HUES6 (cell line): ENCODE data around the gene ACTR3.

Experiments used
- H3K27ac ChIP-seq: 2 replicates; pipeline ENCODE4 v1.7.0; 2013; ENCODE audit warnings: low read depth, mild to moderate bottlenecking, low read length, inconsistent platforms
- H3K27me3 ChIP-seq: 2 replicates; pipeline ENCODE4 v1.6.1; 2013; ENCODE audit warnings: low read length; ENCODE audit not compliant: control insufficient read depth, insufficient read depth
- H3K36me3 ChIP-seq: 2 replicates; pipeline ENCODE4 v1.6.1; 2013; ENCODE audit warnings: low read length; ENCODE audit not compliant: control insufficient read depth, insufficient read depth
- H3K4me1 ChIP-seq: 2 replicates; pipeline ENCODE4 v1.6.1; 2013; ENCODE audit warnings: low read length; ENCODE audit not compliant: control insufficient read depth, insufficient read depth
- H3K4me3 ChIP-seq: 2 replicates; pipeline ENCODE4 v1.5.1; 2013; ENCODE audit warnings: low read depth, low read length
- H3K9ac ChIP-seq: one replicate; pipeline ENCODE4 v1.6.1; 2013; ENCODE audit warnings: mild to moderate bottlenecking, low read length
- H3K9me3 ChIP-seq: 2 replicates; pipeline ENCODE4 v1.6.1; 2013; ENCODE audit warnings: low read depth, low read length; ENCODE audit not compliant: control insufficient read depth, insufficient read depth

Gene ACTR3

GRCh38 chr2:113966171-113966570 lies 76.3 kb downstream of the ACTR3 start:
- no peak overlapping the region for H3K9ac ChIP-seq
- no peaks in the 10 kb centered on the region for H3K4me1 ChIP-seq
- no peaks in the 10 kb centered on the region for H3K9me3 ChIP-seq
- H3K4me3 ChIP-seq: no peak overlapping the region
- H3K27ac ChIP-seq: no peak overlapping the region
- H3K27me3 ChIP-seq: no peaks in the 10 kb centered on the region
- H3K36me3 ChIP-seq: no peaks in the 10 kb centered on the region

GRCh38 chr2:113966832-113967231 lies 76.9 kb downstream of the ACTR3 start:
- no peaks in the 10 kb centered on the region for H3K4me1 ChIP-seq
- no peak overlapping the region for H3K4me3 ChIP-seq
- H3K9me3 ChIP-seq: no peaks in the 10 kb centered on the region
- H3K36me3 ChIP-seq: no peaks in the 10 kb centered on the region
- no peaks in the 10 kb centered on the region for H3K27me3 ChIP-seq
- H3K27ac ChIP-seq: no peak overlapping the region
- no peak overlapping the region for H3K9ac ChIP-seq

GRCh38 chr2:113967272-113967671 lies 77.4 kb downstream of the ACTR3 start:
- Histone ChIP-seq H3K27me3 (no peaks in the 10 kb centered on the region), H3K9ac (no peak overlapping the region), H3K27ac (no peak overlapping the region), H3K4me1 (no peaks in the 10 kb centered on the region), H3K9me3 (no peaks in the 10 kb centered on the region), H3K36me3 (no peaks in the 10 kb centered on the region), H3K4me3 (no peak overlapping the region)

GRCh38 chr2:113972766-113973165 lies 82.9 kb downstream of the ACTR3 start:
- Histone ChIP-seq H3K4me3 (no peak overlapping the region), H3K4me1 (no peaks in the 10 kb centered on the region), H3K9me3 (0 out of 2 replicates have a peak, but pooled peaks cover 4% of the 10 kb centered on the region), H3K36me3 (no peaks in the 10 kb centered on the region), H3K27me3 (no peaks in the 10 kb centered on the region), H3K27ac (no peak overlapping the region), H3K9ac (no peak overlapping the region)

- no peak overlapping the region for H3K4me3 ChIP-seq
- no peak overlapping the region for H3K9ac ChIP-seq
- no peaks in the 10 kb centered on the region for H3K36me3 ChIP-seq
- H3K27me3 ChIP-seq: no peaks in the 10 kb centered on the region
- peaks cover 14% of the 10 kb centered on the region for H3K9me3 ChIP-seq
- no peaks in the 10 kb centered on the region for H3K4me1 ChIP-seq
- H3K27ac ChIP-seq: no peak overlapping the region
These were observed 83.9 kb downstream of the ACTR3 start for GRCh38 chr2:113973810-113974209.

GRCh38 chr2:113974727-113975126 lies 84.8 kb downstream of the ACTR3 start:
- H3K36me3 ChIP-seq: no peaks in the 10 kb centered on the region
- no peak overlapping the region for H3K4me3 ChIP-seq
- no peaks in the 10 kb centered on the region for H3K4me1 ChIP-seq
- H3K9me3 ChIP-seq: peaks cover 21% of the 10 kb centered on the region
- no peak overlapping the region for H3K27ac ChIP-seq
- no peaks in the 10 kb centered on the region for H3K27me3 ChIP-seq
- no peak overlapping the region for H3K9ac ChIP-seq

- Histone ChIP-seq H3K4me3 (no peak overlapping the region), H3K9ac (no peak overlapping the region), H3K36me3 (no peaks in the 10 kb centered on the region), H3K4me1 (no peaks in the 10 kb centered on the region), H3K27ac (no peak overlapping the region), H3K27me3 (no peaks in the 10 kb centered on the region), H3K9me3 (peaks cover 31% of the 10 kb centered on the region)
These were observed 86.5 kb downstream of the ACTR3 start for GRCh38 chr2:113976277-113976928.

- no peak overlapping the region for H3K9ac ChIP-seq
- H3K27me3 ChIP-seq: no peaks in the 10 kb centered on the region
- H3K9me3 ChIP-seq: peaks cover 37% of the 10 kb centered on the region
- H3K4me3 ChIP-seq: no peak overlapping the region
- no peaks in the 10 kb centered on the region for H3K4me1 ChIP-seq
- H3K36me3 ChIP-seq: no peaks in the 10 kb centered on the region
- no peak overlapping the region for H3K27ac ChIP-seq
These were observed 87.3 kb downstream of the ACTR3 start for GRCh38 chr2:113977060-113977659.

- H3K4me1 ChIP-seq: no peaks in the 10 kb centered on the region
These were observed 88.0 kb downstream of the ACTR3 start for GRCh38 chr2:113977660-113978523.

GRCh38 chr2:113978524-113979190 lies 88.8 kb downstream of the ACTR3 start:
- Histone ChIP-seq H3K27ac (no peak overlapping the region), H3K36me3 (no peaks in the 10 kb centered on the region), H3K4me1 (no peaks in the 10 kb centered on the region), H3K27me3 (no peaks in the 10 kb centered on the region), H3K4me3 (no peak overlapping the region), H3K9me3 (peaks cover 38% of the 10 kb centered on the region), H3K9ac (no peak overlapping the region)

More at GRCh38 chr2:113977660-113978523, 88.0 kb downstream of the ACTR3 start:
- H3K9me3 ChIP-seq: peaks cover 37% of the 10 kb centered on the region
- H3K27ac ChIP-seq: no peak overlapping the region
- H3K9ac ChIP-seq: no peak overlapping the region
- H3K27me3 ChIP-seq: no peaks in the 10 kb centered on the region
- no peak overlapping the region for H3K4me3 ChIP-seq
- no peaks in the 10 kb centered on the region for H3K36me3 ChIP-seq
